T-helper 17 cell (primary cell): Measurements from ENCODE around the gene GALE. TPM values are rescaled to one million over a fixed set of nuclear protein-coding genes. Genes with fewer than 3 reads are reported as not detected.
"Not testable (repeated sequence)": the region's sequence is repeated elsewhere in the genome, so short reads cannot be mapped to it uniquely, and the experiment has no call there.

Experiments used
- ATAC-seq: fragments of 150-1000 bp; cut with Tn5 transposase; 2 replicates; pipeline ENCODE4 v1.10.0; 2021; ENCODE audit warnings: mild to moderate bottlenecking, moderate library complexity
- DNase-seq, 3 donors: peaks; one replicate each; pipeline versions ENCODE4 v3.0.0 to v3.0.0-alpha.2; 2020 to 2021
- H3K9me3 ChIP-seq: one replicate; pipeline ENCODE4 v1.7.0; 2013; ENCODE audit warnings: low read length, mild to moderate bottlenecking; ENCODE audit not compliant: control insufficient read depth, poor library complexity, severe bottlenecking
- H3K27ac Mint-ChIP-seq: one replicate; pipeline ENCODE4 v1.8.0; 2022; ENCODE audit warnings: mild to moderate bottlenecking, moderate library complexity, mixed read lengths
- H3K27me3 Mint-ChIP-seq: one replicate; pipeline ENCODE4 v1.8.0; 2022; ENCODE audit warnings: mixed read lengths
- H3K36me3 Mint-ChIP-seq: one replicate; pipeline ENCODE4 v1.8.0; 2022; ENCODE audit warnings: low read depth, mixed read lengths
- H3K4me1 Mint-ChIP-seq: one replicate; pipeline ENCODE4 v1.8.0; 2022; ENCODE audit warnings: mild to moderate bottlenecking, mixed read lengths
- H3K4me3 Mint-ChIP-seq: one replicate; pipeline ENCODE4 v1.8.0; 2022; ENCODE audit warnings: mild to moderate bottlenecking, moderate library complexity, mixed read lengths
- total RNA-seq, 4 donors: library from RNA in 2 of 4; stranded (reverse) in 2 of 4; gene quantifications; one replicate each; pipeline ENCODE4 v1.2.3 and lab custom pipeline; 2022 to 2026

GALE gene
- total RNA-seq, 2 donors from 2014 or later = 9.1 to 9.5 TPM

- H3K27me3 Mint-ChIP-seq = no peaks in the 10 kb centered on the region
- no peak overlapping the region for H3K4me3 Mint-ChIP-seq
- ATAC-seq (no peak), DNase-seq (no peak)
- peaks cover 5% of the 10 kb centered on the region for H3K36me3 Mint-ChIP-seq
- H3K9me3 ChIP-seq = no peaks in the 10 kb centered on the region
- peaks cover 24% of the 10 kb centered on the region for H3K4me1 Mint-ChIP-seq
- peak overlapping the region; percentile 88 for H3K27ac Mint-ChIP-seq
Measured at GRCh38 chr1:23803674-23804073, 3.1 kb upstream of the GALE start.

- H3K4me3 Mint-ChIP-seq, H3K36me3 Mint-ChIP-seq: not testable (repeated sequence)
Measured at GRCh38 chr1:23802809-23803342, 2.3 kb upstream of the GALE start.

GRCh38 chr1:23801876-23802275 is 1.3 kb upstream of the GALE start:
- peaks cover 26% of the 10 kb centered on the region for H3K4me1 Mint-ChIP-seq
- DNase-seq = no peak
- no peaks in the 10 kb centered on the region for H3K27me3 Mint-ChIP-seq
- H3K27ac Mint-ChIP-seq = peak overlapping the region; percentile 92
- H3K36me3 Mint-ChIP-seq = peaks cover 5% of the 10 kb centered on the region
- no peaks in the 10 kb centered on the region for H3K9me3 ChIP-seq
- ATAC-seq = no peak
- no peak overlapping the region for H3K4me3 Mint-ChIP-seq

More at GRCh38 chr1:23802809-23803342, 2.3 kb upstream of the GALE start:
- H3K4me1 Mint-ChIP-seq = peaks cover 28% of the 10 kb centered on the region
- H3K9me3 ChIP-seq, ATAC-seq, DNase-seq, H3K27me3 Mint-ChIP-seq: not testable (repeated sequence)
- peak overlapping the region; percentile 88 for H3K27ac Mint-ChIP-seq

GRCh38 chr1:23801338-23801748 is 789 bp upstream of the GALE start:
- no peaks in the 10 kb centered on the region for H3K27me3 Mint-ChIP-seq
- peak overlapping the region; percentile 92 for H3K27ac Mint-ChIP-seq
- DNase-seq (no peak), ATAC-seq (no peak)
- H3K4me1 Mint-ChIP-seq = peaks cover 26% of the 10 kb centered on the region
- peaks cover 5% of the 10 kb centered on the region for H3K36me3 Mint-ChIP-seq
- H3K4me3 Mint-ChIP-seq = peak overlapping the region; percentile 93
- H3K9me3 ChIP-seq = no peaks in the 10 kb centered on the region

- H3K27me3 Mint-ChIP-seq = no peaks in the 10 kb centered on the region
- H3K9me3 ChIP-seq = no peaks in the 10 kb centered on the region
- no peak for DNase-seq
- H3K36me3 Mint-ChIP-seq = peaks cover under 1% of the 10 kb centered on the region
- ATAC-seq = no peak
- peak overlapping the region; percentile 93 for H3K4me3 Mint-ChIP-seq
- H3K4me1 Mint-ChIP-seq = peaks cover 17% of the 10 kb centered on the region
- peak overlapping the region; percentile 92 for H3K27ac Mint-ChIP-seq
Measured at GRCh38 chr1:23799570-23800399, 769 bp downstream of the GALE start.

- ATAC-seq (no peak), DNase-seq (no peak)
- Mint-ChIP-seq H3K27ac (peak overlapping the region; percentile 92), H3K4me1 (peaks cover 16% of the 10 kb centered on the region), H3K4me3 (peak overlapping the region; percentile 93), H3K27me3 (no peaks in the 10 kb centered on the region), H3K36me3 (no peaks in the 10 kb centered on the region)
- H3K9me3 ChIP-seq = no peaks in the 10 kb centered on the region
Measured at GRCh38 chr1:23799255-23799569, 1.3 kb downstream of the GALE start.

GRCh38 chr1:23798662-23799142 is 1.9 kb downstream of the GALE start:
- no peak for DNase-seq
- Mint-ChIP-seq H3K36me3 (no peaks in the 10 kb centered on the region), H3K4me3 (peak overlapping the region; percentile 93), H3K27ac (no peak overlapping the region), H3K27me3 (no peaks in the 10 kb centered on the region), H3K4me1 (peaks cover 16% of the 10 kb centered on the region)
- ATAC-seq = no peak
- no peaks in the 10 kb centered on the region for H3K9me3 ChIP-seq

- no peak for DNase-seq
- H3K9me3 ChIP-seq = no peaks in the 10 kb centered on the region
- peaks cover 23% of the 10 kb centered on the region for H3K4me1 Mint-ChIP-seq
- no peak for ATAC-seq
- no peak overlapping the region for H3K4me3 Mint-ChIP-seq
- no peaks in the 10 kb centered on the region for H3K27me3 Mint-ChIP-seq
- H3K36me3 Mint-ChIP-seq = no peaks in the 10 kb centered on the region
- H3K27ac Mint-ChIP-seq = no peak overlapping the region
Measured at GRCh38 chr1:23797478-23798448, 2.8 kb downstream of the GALE start.

GRCh38 chr1:23796466-23797271 is 3.9 kb downstream of the GALE start:
- no peak overlapping the region for H3K4me3 Mint-ChIP-seq
- H3K9me3 ChIP-seq = no peaks in the 10 kb centered on the region
- H3K4me1 Mint-ChIP-seq = peaks cover 29% of the 10 kb centered on the region
- no peaks in the 10 kb centered on the region for H3K27me3 Mint-ChIP-seq
- H3K27ac Mint-ChIP-seq = peak overlapping the region; percentile 45
- no peak for DNase-seq
- no peak for ATAC-seq
- no peaks in the 10 kb centered on the region for H3K36me3 Mint-ChIP-seq

- Mint-ChIP-seq H3K27me3 (no peaks in the 10 kb centered on the region), H3K36me3 (peaks cover 6% of the 10 kb centered on the region), H3K4me1 (peaks cover 33% of the 10 kb centered on the region), H3K27ac (peak overlapping the region; percentile 75), H3K4me3 (no peak overlapping the region)
- H3K9me3 ChIP-seq = no peaks in the 10 kb centered on the region
- no peak for ATAC-seq
- no peak for DNase-seq
Measured at GRCh38 chr1:23795676-23796465, 4.7 kb downstream of the GALE start.

GRCh38 chr1:23794732-23795182 is 5.8 kb downstream of the GALE start:
- peaks cover 38% of the 10 kb centered on the region for H3K4me1 Mint-ChIP-seq
- H3K36me3 Mint-ChIP-seq, ATAC-seq, DNase-seq, H3K27me3 Mint-ChIP-seq, H3K9me3 ChIP-seq: not testable (repeated sequence)
- peak overlapping the region; percentile 49 for H3K4me3 Mint-ChIP-seq
- H3K27ac Mint-ChIP-seq = peak overlapping the region; percentile 75
